Endometrial microvascular endothelial cells (primary cell): ENCODE data around the gene CHD9. TPM values are rescaled to one million over a fixed set of nuclear protein-coding genes. Genes with fewer than 3 reads are reported as not detected.

ENCODE experiments used
- in situ Hi-C: cut with HindIII; loops from 2 replicates; pipeline ENCODE4 v1.10.0; 2017; ENCODE audit warnings: low sequenced_read_pairs, low pct_unique_long_range_greater_than_20kb; ENCODE audit errors: inconsistent ontology term
- total RNA-seq: library from RNA; depleted of rRNA; stranded (reverse); fragments of >200 nt; gene quantifications from one replicate; pipeline ENCODE4 v1.2.3, GENCODE V29; 2015; ENCODE audit errors: inconsistent ontology term

Gene CHD9
- total RNA-seq, 1 donor from 2014 or later, result 16.4 TPM

- in situ Hi-C loops, result no loop called here
Observed at GRCh38 chr16:53089434-53090285, 34.9 kb downstream of the CHD9 start.

GRCh38 chr16:53090286-53090590 lies 35.4 kb downstream of the CHD9 start:
- in situ Hi-C loops, result no loop called here

GRCh38 chr16:53090591-53091411 lies 36.0 kb downstream of the CHD9 start:
- in situ Hi-C loops, result no loop called here

- in situ Hi-C loops, result no loop called here
Observed at GRCh38 chr16:53091466-53092211, 36.8 kb downstream of the CHD9 start.

- in situ Hi-C loops, result no loop called here
Observed at GRCh38 chr16:53092284-53092683, 37.5 kb downstream of the CHD9 start.

- in situ Hi-C loops, result no loop called here
Observed at GRCh38 chr16:53093162-53093744, 38.5 kb downstream of the CHD9 start.

GRCh38 chr16:53094013-53094630 lies 39.3 kb downstream of the CHD9 start:
- in situ Hi-C loops, result no loop called here

GRCh38 chr16:53097190-53097589 lies 42.4 kb downstream of the CHD9 start:
- in situ Hi-C loops, result no loop called here

- in situ Hi-C loops, result no loop called here
Observed at GRCh38 chr16:53098526-53099317, 43.9 kb downstream of the CHD9 start.

- in situ Hi-C loops, result no loop called here
Observed at GRCh38 chr16:53099318-53100130, 44.7 kb downstream of the CHD9 start.

- in situ Hi-C loops, result no loop called here
Observed at GRCh38 chr16:53100131-53100748, 45.4 kb downstream of the CHD9 start.

- in situ Hi-C loops, result no loop called here
Observed at GRCh38 chr16:53100889-53101288, 46.1 kb downstream of the CHD9 start.

GRCh38 chr16:53103811-53104210 lies 49.0 kb downstream of the CHD9 start:
- in situ Hi-C loops, result no loop called here

- in situ Hi-C loops, result no loop called here
Observed at GRCh38 chr16:53105565-53105964, 50.8 kb downstream of the CHD9 start.

- in situ Hi-C loops, result no loop called here
Observed at GRCh38 chr16:53111078-53111791, 56.4 kb downstream of the CHD9 start.

GRCh38 chr16:53112015-53112414 lies 57.2 kb downstream of the CHD9 start:
- in situ Hi-C loops, result no loop called here
